ENCODE data around the gene POU6F2.
"Not testable (repeated sequence)": the region's sequence is repeated elsewhere in the genome, so short reads cannot be mapped to it uniquely, and the experiment has no call there.

The POU6F2 gene

DNA sequence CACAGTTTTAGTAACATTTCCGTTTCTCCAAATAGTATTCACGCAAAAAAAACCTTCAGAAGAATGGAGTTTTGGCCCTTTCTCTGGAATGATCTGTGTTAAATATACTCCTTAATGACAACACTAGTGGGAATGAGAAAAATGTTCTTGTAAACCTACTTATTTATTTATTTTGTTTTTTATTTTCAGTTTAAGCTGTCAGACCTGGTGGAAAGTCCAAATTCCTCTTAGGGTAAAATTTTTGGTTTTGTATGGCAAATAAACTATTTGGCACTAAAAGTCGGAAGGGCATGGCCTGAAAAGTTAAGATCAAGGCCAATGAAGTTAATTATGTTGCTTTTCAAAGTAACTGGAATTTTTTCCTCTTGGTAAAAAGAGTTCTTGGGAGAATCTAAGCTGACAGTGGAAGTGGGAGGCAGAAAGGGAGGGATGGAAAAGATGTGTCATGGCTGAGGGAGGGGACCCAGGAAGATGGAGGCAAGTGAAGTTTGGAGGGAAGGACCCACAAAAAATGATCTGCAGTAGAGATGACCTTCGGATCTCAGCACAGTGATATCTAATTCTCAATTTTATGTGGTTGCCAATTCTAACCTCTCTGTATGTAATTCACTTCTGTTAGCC lies 35.2 kb upstream of the POU6F2 start:
- H2AFZ ChIP-seq (ENCODE audit: low read length, unreplicated experiment), result no peak overlapping the region
- no peak overlapping the region for H3K27ac ChIP-seq (ENCODE audit: low read depth, low read length)
- H3K4me1 ChIP-seq (ENCODE audit: control insufficient read depth, insufficient read depth, low read length, unreplicated experiment), result no peaks in the 10 kb centered on the region
- H3K4me3 ChIP-seq (ENCODE audit: low read depth, low read length), result no peak overlapping the region
- peaks cover 49% of the 10 kb centered on the region for H3K27me3 ChIP-seq (ENCODE audit: insufficient read depth, low read length)
- H3K79me2 ChIP-seq (ENCODE audit: control insufficient read depth, insufficient read depth, low read length, unreplicated experiment), result no peaks in the 10 kb centered on the region
- no peaks in the 10 kb centered on the region for H3K36me3 ChIP-seq (ENCODE audit: insufficient read depth, low read length)

DNA sequence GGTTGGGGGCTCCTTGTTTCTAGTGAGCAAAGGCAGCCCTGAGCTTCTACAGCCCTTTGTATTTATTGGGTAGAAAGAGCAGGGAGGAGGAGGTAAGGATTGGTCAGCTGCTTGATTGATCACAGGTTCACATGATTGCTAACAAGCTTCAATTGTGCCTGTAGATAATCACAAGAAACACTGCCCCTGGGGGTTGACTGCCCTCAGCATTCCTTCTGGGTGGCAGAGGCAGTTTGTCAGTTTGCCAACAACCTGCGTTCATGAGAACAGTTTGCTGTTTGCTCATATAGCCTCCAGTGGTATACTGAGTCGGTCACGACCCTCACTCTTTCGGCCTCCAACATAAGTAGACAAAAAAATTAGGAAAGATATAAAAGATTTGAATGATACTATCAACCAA lies 30.2 kb upstream of the POU6F2 start:
- not testable (repeated sequence) for H3K4me1 ChIP-seq (ENCODE audit: control insufficient read depth, insufficient read depth, low read length, unreplicated experiment); H3K27ac ChIP-seq (ENCODE audit: low read depth, low read length); H2AFZ ChIP-seq (ENCODE audit: low read length, unreplicated experiment); H3K4me3 ChIP-seq (ENCODE audit: low read depth, low read length); H3K36me3 ChIP-seq (ENCODE audit: insufficient read depth, low read length); H3K27me3 ChIP-seq (ENCODE audit: insufficient read depth, low read length); H3K79me2 ChIP-seq (ENCODE audit: control insufficient read depth, insufficient read depth, low read length, unreplicated experiment)

DNA sequence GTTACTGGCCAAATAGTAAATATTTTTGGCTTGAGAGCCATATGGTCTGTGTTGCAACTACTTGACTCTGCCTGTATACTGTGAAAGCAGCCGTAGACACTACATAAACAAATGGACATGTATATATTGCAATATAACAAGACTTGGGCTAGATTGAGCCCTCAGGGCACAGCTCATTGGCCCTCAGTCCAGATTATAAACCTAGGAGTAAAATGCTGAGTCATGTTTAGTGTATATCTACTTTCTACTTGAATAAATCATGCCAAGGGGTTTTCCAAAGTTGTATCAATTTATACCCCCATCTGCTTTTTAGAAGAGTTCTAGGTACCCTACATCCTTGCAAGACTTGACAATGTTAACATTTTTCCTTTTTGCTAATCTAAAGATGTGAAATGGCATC lies 27.4 kb upstream of the POU6F2 start:
- no peaks in the 10 kb centered on the region for H3K79me2 ChIP-seq (ENCODE audit: control insufficient read depth, insufficient read depth, low read length, unreplicated experiment)
- no peak overlapping the region for H2AFZ ChIP-seq (ENCODE audit: low read length, unreplicated experiment)
- peaks cover 25% of the 10 kb centered on the region for H3K27me3 ChIP-seq (ENCODE audit: insufficient read depth, low read length)
- no peaks in the 10 kb centered on the region for H3K4me1 ChIP-seq (ENCODE audit: control insufficient read depth, insufficient read depth, low read length, unreplicated experiment)
- H3K27ac ChIP-seq (ENCODE audit: low read depth, low read length), result no peak overlapping the region
- no peak overlapping the region for H3K4me3 ChIP-seq (ENCODE audit: low read depth, low read length)
- H3K36me3 ChIP-seq (ENCODE audit: insufficient read depth, low read length), result no peaks in the 10 kb centered on the region

DNA sequence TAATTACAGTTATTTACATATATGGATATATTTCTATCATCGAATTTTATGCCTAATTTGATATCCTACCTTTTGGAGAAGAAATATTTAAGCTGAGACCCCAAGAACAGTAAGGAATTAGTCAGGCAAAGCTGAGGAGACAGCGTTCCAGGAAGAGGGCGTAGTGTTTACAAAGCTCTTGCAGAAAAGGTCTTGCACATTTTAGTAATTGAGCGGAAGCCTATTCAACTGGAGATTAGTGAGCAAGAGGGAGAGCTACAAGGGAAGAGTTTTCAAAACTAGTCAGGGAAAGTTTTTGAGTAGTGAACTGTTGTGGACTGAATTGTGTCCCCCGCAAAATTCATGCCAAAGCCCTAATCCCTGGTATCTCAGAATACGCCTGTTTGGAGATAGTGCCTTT lies 26.5 kb upstream of the POU6F2 start:
- peaks cover 25% of the 10 kb centered on the region for H3K27me3 ChIP-seq (ENCODE audit: insufficient read depth, low read length)
- no peak overlapping the region for H3K27ac ChIP-seq (ENCODE audit: low read depth, low read length)
- H2AFZ ChIP-seq (ENCODE audit: low read length, unreplicated experiment), result no peak overlapping the region
- no peaks in the 10 kb centered on the region for H3K4me1 ChIP-seq (ENCODE audit: control insufficient read depth, insufficient read depth, low read length, unreplicated experiment)
- H3K79me2 ChIP-seq (ENCODE audit: control insufficient read depth, insufficient read depth, low read length, unreplicated experiment), result no peaks in the 10 kb centered on the region
- H3K36me3 ChIP-seq (ENCODE audit: insufficient read depth, low read length), result no peaks in the 10 kb centered on the region
- no peak overlapping the region for H3K4me3 ChIP-seq (ENCODE audit: low read depth, low read length)

DNA sequence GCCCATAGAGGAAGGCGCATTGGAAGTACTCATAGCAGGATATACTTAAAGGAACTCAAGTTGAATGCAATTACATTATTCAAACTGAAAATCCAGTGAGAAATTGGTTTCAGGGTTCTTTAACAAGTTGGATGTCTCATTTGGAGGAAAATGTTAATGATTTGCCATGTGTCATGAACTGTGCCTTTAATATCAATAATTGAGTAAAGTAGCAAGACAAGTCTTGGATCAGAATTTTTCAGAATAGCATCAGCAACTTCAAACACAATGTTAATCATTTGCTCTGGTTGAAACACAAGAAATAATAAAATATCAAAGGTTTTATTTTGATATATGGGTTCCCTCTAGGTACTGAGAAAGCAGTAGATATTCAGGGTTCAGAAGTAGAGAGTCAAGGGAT lies 24.5 kb upstream of the POU6F2 start:
- H3K4me1 ChIP-seq (ENCODE audit: control insufficient read depth, insufficient read depth, low read length, unreplicated experiment), result no peaks in the 10 kb centered on the region
- no peak overlapping the region for H2AFZ ChIP-seq (ENCODE audit: low read length, unreplicated experiment)
- no peak overlapping the region for H3K27ac ChIP-seq (ENCODE audit: low read depth, low read length)
- no peaks in the 10 kb centered on the region for H3K79me2 ChIP-seq (ENCODE audit: control insufficient read depth, insufficient read depth, low read length, unreplicated experiment)
- H3K36me3 ChIP-seq (ENCODE audit: insufficient read depth, low read length), result no peaks in the 10 kb centered on the region
- no peak overlapping the region for H3K4me3 ChIP-seq (ENCODE audit: low read depth, low read length)
- peaks cover 25% of the 10 kb centered on the region for H3K27me3 ChIP-seq (ENCODE audit: insufficient read depth, low read length)

DNA sequence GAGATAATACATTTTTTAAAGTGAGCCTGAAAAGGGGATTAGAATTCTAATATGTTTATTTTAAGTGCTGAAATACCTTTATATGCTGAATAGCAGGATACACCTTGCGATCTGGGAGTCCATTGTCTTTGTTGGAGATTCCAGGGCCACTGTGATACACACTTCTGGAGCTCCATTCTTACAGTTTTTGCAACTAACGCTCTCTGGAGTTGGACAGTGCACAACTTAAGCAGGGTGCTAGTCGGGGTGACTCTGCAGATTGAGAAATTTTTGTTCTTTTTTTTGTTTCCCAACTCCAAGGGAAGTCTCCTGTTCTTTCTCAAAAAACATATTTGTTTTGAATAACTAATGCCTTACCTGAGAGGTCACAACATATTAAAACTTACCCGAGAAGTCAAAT lies 23.7 kb upstream of the POU6F2 start:
- Histone ChIP-seq H3K36me3 (ENCODE audit: insufficient read depth, low read length) (no peaks in the 10 kb centered on the region), H2AFZ (ENCODE audit: low read length, unreplicated experiment) (no peak overlapping the region), H3K27ac (ENCODE audit: low read depth, low read length) (no peak overlapping the region), H3K27me3 (ENCODE audit: insufficient read depth, low read length) (peaks cover 26% of the 10 kb centered on the region), H3K4me1 (ENCODE audit: control insufficient read depth, insufficient read depth, low read length, unreplicated experiment) (no peaks in the 10 kb centered on the region), H3K79me2 (ENCODE audit: control insufficient read depth, insufficient read depth, low read length, unreplicated experiment) (no peaks in the 10 kb centered on the region), H3K4me3 (ENCODE audit: low read depth, low read length) (no peak overlapping the region)

DNA sequence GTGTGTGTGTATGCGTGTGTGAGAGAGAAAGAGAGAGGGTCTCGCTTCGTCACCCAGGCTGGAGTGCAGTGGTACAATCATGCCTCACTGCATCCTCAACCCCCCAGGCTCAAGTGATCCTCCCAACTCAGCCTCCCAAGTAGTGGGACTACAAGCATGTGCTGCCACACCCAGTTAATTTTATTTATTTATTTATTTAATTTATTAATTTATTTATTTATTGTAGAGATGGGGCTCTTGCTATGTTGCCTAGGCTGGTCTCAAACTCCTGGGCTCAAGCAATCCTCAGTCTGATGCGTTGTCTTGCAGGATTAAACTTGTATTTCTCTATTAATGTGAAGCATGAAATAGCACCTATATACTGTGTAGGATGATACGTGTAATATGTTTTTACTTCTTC lies 21.8 kb upstream of the POU6F2 start:
- no peaks in the 10 kb centered on the region for H3K79me2 ChIP-seq (ENCODE audit: control insufficient read depth, insufficient read depth, low read length, unreplicated experiment)
- no peak overlapping the region for H3K4me3 ChIP-seq (ENCODE audit: low read depth, low read length)
- peaks cover 34% of the 10 kb centered on the region for H3K27me3 ChIP-seq (ENCODE audit: insufficient read depth, low read length)
- no peak overlapping the region for H3K27ac ChIP-seq (ENCODE audit: low read depth, low read length)
- H3K4me1 ChIP-seq (ENCODE audit: control insufficient read depth, insufficient read depth, low read length, unreplicated experiment), result no peaks in the 10 kb centered on the region
- no peaks in the 10 kb centered on the region for H3K36me3 ChIP-seq (ENCODE audit: insufficient read depth, low read length)
- H2AFZ ChIP-seq (ENCODE audit: low read length, unreplicated experiment), result no peak overlapping the region

DNA sequence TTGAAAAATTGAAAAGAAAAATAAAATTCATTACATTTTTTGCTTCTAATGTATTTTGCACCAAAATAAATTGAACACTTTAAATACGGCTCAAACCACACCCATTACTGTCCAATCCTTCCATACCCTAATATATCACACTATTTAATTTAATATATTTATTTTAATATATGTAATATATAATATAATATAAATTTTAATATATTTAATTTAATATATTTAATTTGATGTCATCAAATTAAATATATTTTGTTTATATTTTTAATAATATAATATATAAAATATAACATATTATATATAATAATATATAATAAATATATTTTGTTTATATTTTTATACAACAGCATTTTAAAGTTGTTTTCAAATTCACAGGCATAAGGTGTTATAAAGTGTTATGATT lies 15.7 kb upstream of the POU6F2 start:
- Histone ChIP-seq H3K27ac (ENCODE audit: low read depth, low read length) (no peak overlapping the region), H3K27me3 (ENCODE audit: insufficient read depth, low read length) (peaks cover 27% of the 10 kb centered on the region), H3K4me1 (ENCODE audit: control insufficient read depth, insufficient read depth, low read length, unreplicated experiment) (no peaks in the 10 kb centered on the region), H3K4me3 (ENCODE audit: low read depth, low read length) (no peak overlapping the region), H3K79me2 (ENCODE audit: control insufficient read depth, insufficient read depth, low read length, unreplicated experiment) (no peaks in the 10 kb centered on the region), H3K36me3 (ENCODE audit: insufficient read depth, low read length) (no peaks in the 10 kb centered on the region), H2AFZ (ENCODE audit: low read length, unreplicated experiment) (no peak overlapping the region)

DNA sequence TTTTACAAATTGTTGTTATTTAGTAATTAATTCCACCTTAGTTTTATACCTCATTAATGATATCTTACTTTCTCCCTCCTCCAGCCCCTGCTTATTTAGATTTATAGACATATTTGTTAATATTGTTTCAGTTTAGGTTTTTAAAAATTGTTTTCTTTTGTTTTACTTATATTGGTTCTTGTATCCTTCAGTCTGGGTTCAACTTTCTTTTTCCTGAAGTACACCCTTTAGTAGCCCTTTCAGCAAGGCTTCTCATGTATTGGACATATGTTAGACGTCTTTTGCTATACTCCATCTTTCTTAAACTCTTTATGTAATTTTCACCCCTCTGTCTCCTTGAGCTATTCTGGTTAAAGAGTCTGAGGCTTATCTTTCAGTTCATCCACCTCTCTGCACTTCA lies 12.8 kb upstream of the POU6F2 start:
- H3K27ac ChIP-seq (ENCODE audit: low read depth, low read length), result no peak overlapping the region
- no peaks in the 10 kb centered on the region for H3K36me3 ChIP-seq (ENCODE audit: insufficient read depth, low read length)
- H3K4me1 ChIP-seq (ENCODE audit: control insufficient read depth, insufficient read depth, low read length, unreplicated experiment), result no peaks in the 10 kb centered on the region
- H2AFZ ChIP-seq (ENCODE audit: low read length, unreplicated experiment), result no peak overlapping the region
- no peaks in the 10 kb centered on the region for H3K79me2 ChIP-seq (ENCODE audit: control insufficient read depth, insufficient read depth, low read length, unreplicated experiment)
- H3K4me3 ChIP-seq (ENCODE audit: low read depth, low read length), result no peak overlapping the region
- H3K27me3 ChIP-seq (ENCODE audit: insufficient read depth, low read length), result peaks cover 30% of the 10 kb centered on the region

DNA sequence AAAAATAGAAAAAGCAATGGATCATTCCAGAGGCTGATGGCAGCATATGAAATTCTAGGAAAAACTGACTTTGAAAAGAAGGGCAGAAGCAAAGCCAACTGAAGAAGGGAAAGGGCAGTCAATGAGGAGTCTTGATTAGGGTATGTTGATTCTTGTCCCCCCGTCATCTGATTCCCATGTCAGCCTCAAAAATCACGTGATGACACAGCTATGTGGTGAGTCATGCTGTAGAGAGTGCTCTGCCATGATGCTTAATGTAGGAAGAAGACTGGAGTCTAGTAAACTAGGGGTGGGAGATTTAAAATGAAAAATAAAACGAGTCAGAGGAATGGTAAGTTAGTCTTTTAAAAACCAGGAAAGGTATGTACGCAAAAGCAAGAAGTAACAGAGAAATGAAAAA lies 3.9 kb upstream of the POU6F2 start:
- Histone ChIP-seq H3K27me3 (ENCODE audit: insufficient read depth, low read length) (peaks cover 84% of the 10 kb centered on the region), H3K79me2 (ENCODE audit: control insufficient read depth, insufficient read depth, low read length, unreplicated experiment) (no peaks in the 10 kb centered on the region), H3K4me3 (ENCODE audit: low read depth, low read length) (no peak overlapping the region), H3K4me1 (ENCODE audit: control insufficient read depth, insufficient read depth, low read length, unreplicated experiment) (no peaks in the 10 kb centered on the region), H2AFZ (ENCODE audit: low read length, unreplicated experiment) (no peak overlapping the region), H3K27ac (ENCODE audit: low read depth, low read length) (no peak overlapping the region), H3K36me3 (ENCODE audit: insufficient read depth, low read length) (no peaks in the 10 kb centered on the region)

DNA sequence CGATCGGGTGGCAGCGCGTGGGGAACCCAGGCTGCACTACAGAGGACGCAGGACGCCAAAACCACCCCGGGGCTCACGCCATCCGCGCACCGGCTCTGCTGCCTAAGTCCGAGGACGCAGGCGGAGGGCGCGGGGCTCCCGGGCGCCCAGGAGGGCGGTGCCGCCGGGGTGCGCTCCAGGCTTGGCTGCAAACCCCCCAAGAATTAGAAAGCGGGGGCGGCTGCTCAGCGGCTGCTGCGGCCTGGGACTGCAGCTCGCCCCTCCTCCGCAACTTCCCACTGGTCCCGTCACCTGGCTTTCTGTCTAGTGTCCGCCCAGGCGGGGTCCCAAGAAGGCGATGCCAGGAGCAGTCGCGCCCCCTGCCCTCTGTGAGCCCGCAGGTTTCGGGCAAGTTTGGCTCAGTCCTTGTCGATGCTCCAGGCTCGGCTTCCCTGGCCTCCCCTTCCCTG lies 1.7 kb upstream of the POU6F2 start:
- no peak overlapping the region for H3K27ac ChIP-seq (ENCODE audit: low read depth, low read length)
- H3K27me3 ChIP-seq (ENCODE audit: insufficient read depth, low read length), result peaks cover 89% of the 10 kb centered on the region
- no peaks in the 10 kb centered on the region for H3K4me1 ChIP-seq (ENCODE audit: control insufficient read depth, insufficient read depth, low read length, unreplicated experiment)
- H3K79me2 ChIP-seq (ENCODE audit: control insufficient read depth, insufficient read depth, low read length, unreplicated experiment), result no peaks in the 10 kb centered on the region
- no peak overlapping the region for H3K4me3 ChIP-seq (ENCODE audit: low read depth, low read length)
- H3K36me3 ChIP-seq (ENCODE audit: insufficient read depth, low read length), result no peaks in the 10 kb centered on the region
- H2AFZ ChIP-seq (ENCODE audit: low read length, unreplicated experiment), result no peak overlapping the region
